NCI-H510A treated with DMSO at 0.1 percent for 48 hours (cell line): ENCODE results near the gene ACSM5.

Experiments
- DNase-seq: peaks from one replicate; lab custom pipeline; 2025; lab: John Stamatoyannopoulos, UW

ACSM5 gene

GRCh38 chr16:20409398-20410120, at the start of gene ACSM5:
Gene ACSM5 (plus strand): TSS chr16:20409534. CDS start chr16:20411485, 1,951 bp downstream.
- no peak for DNase-seq

- no peak for DNase-seq
Observed at GRCh38 chr16:20359997-20360396, 49.3 kb upstream of the ACSM5 start.

GRCh38 chr16:20363191-20363590, 46.1 kb upstream of the ACSM5 start:
- DNase-seq, result no peak

GRCh38 chr16:20364051-20364450, 45.3 kb upstream of the ACSM5 start:
- DNase-seq, result no peak

GRCh38 chr16:20369452-20370054, 39.8 kb upstream of the ACSM5 start:
- no peak for DNase-seq

GRCh38 chr16:20372701-20373100, 36.6 kb upstream of the ACSM5 start:
- DNase-seq, result no peak

- no peak for DNase-seq
Observed at GRCh38 chr16:20377181-20377580, 32.2 kb upstream of the ACSM5 start.

GRCh38 chr16:20380782-20381181, 28.6 kb upstream of the ACSM5 start:
- DNase-seq, result no peak

GRCh38 chr16:20382202-20382948, 27.0 kb upstream of the ACSM5 start:
- no peak for DNase-seq

GRCh38 chr16:20383106-20384029, 26.0 kb upstream of the ACSM5 start:
- peak; percentile 86 for DNase-seq

- DNase-seq, result peak; percentile 79
Observed at GRCh38 chr16:20385844-20386832, 23.2 kb upstream of the ACSM5 start.

- DNase-seq, result no peak
Observed at GRCh38 chr16:20387978-20388377, 21.4 kb upstream of the ACSM5 start.

GRCh38 chr16:20388854-20389253, 20.5 kb upstream of the ACSM5 start:
- no peak for DNase-seq

- DNase-seq, result no peak
Observed at GRCh38 chr16:20391045-20391444, 18.3 kb upstream of the ACSM5 start.

- no peak for DNase-seq
Observed at GRCh38 chr16:20393801-20394577, 15.3 kb upstream of the ACSM5 start.

- DNase-seq, result no peak
Observed at GRCh38 chr16:20395946-20396345, 13.4 kb upstream of the ACSM5 start.

- no peak for DNase-seq
Observed at GRCh38 chr16:20396846-20397467, 12.4 kb upstream of the ACSM5 start.

GRCh38 chr16:20397468-20398074, 11.8 kb upstream of the ACSM5 start:
- DNase-seq, result no peak

GRCh38 chr16:20398603-20399002, 10.7 kb upstream of the ACSM5 start:
- DNase-seq, result no peak
